IPS-NIHi7 (cell line): ENCODE data around the gene DPEP3.
A peak's percentile ranks its signal among the peaks of the same experiment; 100 is the strongest.
"Not testable (repeated sequence)": the region's sequence is repeated elsewhere in the genome, so short reads cannot be mapped to it uniquely, and the experiment has no call there.

Source experiments
- DNase-seq: peaks from one replicate; pipeline ENCODE4 v3.0.0; 2012; ENCODE audit warnings: mixed read lengths; ENCODE audit errors: extremely low spot score

The DPEP3 gene

DNA sequence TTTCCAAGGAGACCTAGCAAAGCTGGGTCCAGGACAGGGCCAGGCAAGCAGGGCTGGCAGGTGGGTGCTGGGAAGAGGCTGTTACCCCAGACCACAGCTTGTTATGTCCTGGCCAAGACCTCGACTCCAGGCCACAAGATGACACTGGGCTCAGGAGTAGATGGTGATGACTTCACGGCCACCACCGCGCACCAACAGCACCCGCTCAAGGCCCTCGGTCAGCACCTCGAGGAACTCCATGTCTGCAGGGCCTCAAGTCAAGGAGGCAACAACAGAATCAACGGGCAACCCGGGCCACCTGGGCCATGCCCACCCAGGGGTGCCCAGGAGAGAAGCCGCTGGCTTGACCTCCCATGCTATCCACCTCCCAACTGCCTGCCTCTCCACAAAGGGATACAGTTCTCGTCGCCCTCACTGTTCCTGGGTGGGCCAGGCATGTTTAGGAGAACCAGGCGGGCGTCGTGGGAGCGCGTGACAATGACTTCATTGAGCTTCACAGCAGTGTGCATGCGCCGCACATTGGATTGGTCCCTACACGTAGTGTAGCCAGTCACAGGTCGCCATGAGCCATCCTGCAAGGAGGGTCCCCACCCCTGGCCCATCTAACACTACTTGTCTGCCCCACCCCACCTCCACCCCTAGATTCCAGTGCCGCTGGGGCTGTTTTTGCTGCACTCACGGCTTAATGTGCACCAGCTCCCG lies 35.5 kb downstream of the DPEP3 start:
- no peak for DNase-seq

GRCh38 chr16:67943619-67944504 lies 36.4 kb downstream of the DPEP3 start, which contains the start of gene LCAT:
Gene LCAT (minus strand): TSS chr16:67944120. CDS start chr16:67944101, 19 bp downstream.
- DNase-seq: no peak

GRCh38 chr16:67943256-67943618 lies 37.1 kb downstream of the DPEP3 start:
- DNase-seq: no peak

DNA sequence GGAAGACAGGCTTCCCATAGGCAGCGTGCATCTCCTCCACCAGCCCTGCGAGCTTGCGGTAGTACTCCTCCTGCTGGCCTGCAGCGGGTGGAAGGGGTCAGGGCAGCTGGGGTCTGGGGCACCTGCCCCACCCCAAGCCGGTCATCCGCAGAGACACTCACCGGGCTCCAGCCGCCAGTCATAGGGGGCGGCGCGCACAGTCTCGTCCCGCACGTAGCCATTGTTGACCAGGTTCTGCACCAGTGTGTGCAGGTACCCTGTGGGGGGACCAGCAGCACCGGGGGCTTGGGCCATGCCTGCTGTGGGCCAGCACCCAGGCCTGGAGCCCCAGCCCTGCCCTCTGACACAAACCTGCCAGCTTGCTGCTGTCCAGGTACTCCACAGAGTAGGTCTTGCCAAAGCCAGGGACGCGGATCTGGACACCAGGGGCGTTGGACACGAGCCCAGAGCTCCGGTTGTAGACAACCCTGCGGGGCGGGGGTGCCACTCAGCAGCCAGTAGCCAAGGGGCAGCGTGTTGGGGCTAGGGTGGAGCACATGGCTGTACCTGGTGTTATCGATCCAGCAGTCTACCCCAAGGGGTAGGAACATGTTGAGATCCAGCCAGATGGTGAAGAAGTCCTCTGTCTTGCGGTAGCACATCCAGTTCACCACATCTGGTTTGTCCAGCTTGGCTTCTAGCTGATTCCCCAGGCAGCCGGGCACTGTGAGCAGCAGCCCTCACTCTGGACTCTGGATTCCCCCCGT lies 37.6 kb downstream of the DPEP3 start:
- DNase-seq: no peak

DNA sequence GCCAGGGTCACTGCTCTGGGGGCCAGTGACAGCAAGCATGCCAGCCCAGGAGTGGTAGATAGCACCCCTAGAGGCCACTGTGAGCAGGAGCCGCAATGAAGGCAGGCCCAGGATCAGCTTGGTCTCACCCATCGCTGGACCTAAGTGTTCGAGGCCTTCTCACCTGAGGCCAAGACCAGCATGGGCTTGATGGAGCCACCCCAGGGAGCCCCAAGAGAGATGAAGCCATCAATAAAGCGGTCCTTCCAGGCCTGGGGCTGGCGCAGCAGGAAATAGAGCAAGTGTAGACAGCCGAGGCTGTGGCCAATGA lies 38.1 kb downstream of the DPEP3 start:
- peak; percentile 87 for DNase-seq

DNA sequence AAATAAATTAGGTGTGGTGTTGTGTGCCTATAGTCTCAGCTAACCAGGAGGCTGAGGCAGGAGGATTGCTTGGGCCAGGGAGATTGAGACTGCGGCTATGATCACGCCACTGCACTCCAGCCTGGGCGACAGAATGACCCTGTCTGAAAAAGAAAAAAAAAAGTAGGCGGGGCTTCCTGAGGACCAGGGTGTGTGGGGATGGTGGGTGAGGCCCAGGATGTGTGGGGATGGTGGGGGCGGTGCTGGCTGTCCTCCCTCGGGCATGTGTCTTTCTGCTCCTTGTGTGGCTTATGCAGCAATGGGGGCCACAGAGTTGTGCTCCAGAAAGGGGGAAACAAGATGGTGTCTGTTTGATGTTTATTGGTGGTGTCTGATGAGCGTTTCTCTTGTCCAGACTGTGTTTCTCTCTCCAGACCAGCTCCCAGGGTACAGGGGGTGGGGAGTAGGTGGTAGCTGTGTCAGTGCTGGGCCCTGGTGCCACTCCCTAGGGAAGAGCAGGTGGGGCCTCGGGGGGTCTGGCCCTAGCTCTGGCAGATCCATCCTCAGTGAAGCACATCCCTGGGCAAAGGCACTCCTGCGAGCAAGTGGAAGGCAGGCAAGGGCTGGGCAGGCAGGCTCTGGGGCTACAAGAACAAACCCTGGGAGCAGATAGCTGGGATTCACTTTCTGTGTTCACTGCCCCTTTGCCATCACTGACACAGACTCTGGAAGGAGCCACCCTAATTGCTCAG lies 38.7 kb downstream of the DPEP3 start:
- no peak for DNase-seq

- no peak for DNase-seq
Observed at GRCh38 chr16:67940446-67941089, 39.7 kb downstream of the DPEP3 start.

- DNase-seq: no peak
Observed at GRCh38 chr16:67939507-67940445, 40.5 kb downstream of the DPEP3 start.

GRCh38 chr16:67937713-67938112 lies 42.6 kb downstream of the DPEP3 start:
- DNase-seq: not testable (repeated sequence)

DNA sequence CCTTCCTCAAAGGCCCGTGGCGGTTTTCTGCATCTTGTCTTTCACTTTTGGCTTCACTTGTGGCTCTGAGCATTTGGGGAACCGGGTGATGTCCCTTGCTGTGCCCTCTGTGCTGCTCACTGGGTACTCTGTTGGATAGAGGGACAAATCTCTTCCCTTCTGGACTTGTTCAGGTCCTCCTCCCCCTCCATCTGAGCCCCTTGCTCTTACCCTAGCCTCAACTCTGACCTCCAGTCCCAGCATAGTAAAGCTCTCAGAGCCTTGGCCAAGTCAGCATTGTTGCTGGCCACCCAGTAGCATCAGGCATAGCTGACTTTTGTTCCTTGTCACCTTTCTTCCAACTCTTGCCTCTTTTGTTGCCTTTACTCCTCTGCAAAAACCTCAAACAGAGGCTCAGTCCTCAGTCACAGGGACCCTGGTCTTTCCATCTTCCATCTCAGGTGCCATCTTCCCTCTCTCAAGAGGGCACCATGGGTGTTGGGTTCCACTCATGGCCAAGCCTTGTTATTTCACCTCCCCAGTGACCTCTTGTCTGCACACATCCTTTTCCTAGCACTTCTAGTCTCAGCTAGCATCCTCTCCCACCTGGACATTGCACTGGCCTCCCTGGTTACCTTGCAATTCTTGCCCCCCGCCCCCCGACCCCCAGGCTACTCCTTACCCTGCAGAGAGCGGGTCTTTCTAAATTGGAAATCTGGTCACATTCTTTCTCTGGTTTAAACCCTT lies 43.3 kb downstream of the DPEP3 start:
- DNase-seq: no peak

GRCh38 chr16:67936124-67936879 lies 44.0 kb downstream of the DPEP3 start, which contains the start of gene PSMB10:
Gene PSMB10 (minus strand): TSS chr16:67936850. CDS start chr16:67936749, 101 bp downstream.
- no peak for DNase-seq

- peak; percentile 100 for DNase-seq
Observed at GRCh38 chr16:67935402-67936123, 44.7 kb downstream of the DPEP3 start.

- no peak for DNase-seq
Observed at GRCh38 chr16:67935101-67935401, 45.2 kb downstream of the DPEP3 start.

- DNase-seq: no peak
Observed at GRCh38 chr16:67934306-67935100, 45.8 kb downstream of the DPEP3 start.

DNA sequence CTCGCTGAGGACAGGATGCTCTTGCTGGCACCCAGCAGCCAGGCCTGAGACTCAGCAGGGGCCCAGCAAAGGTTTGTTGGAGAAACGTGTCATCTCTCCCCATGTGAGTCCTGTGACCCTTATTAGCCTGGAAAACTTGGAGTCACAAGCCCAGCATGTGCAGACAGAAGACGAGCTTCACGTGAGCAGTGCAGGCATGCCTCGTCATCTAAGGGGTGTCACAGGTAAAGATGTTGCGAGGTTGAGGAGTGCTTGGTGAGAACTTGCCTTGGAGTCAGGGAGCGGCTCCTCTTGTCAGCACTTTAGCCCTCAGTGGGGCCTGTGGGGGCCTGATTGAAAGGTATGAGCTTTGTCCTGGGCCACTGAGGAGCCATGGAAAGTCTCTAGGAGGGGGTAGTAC lies 46.5 kb downstream of the DPEP3 start:
- no peak for DNase-seq

DNA sequence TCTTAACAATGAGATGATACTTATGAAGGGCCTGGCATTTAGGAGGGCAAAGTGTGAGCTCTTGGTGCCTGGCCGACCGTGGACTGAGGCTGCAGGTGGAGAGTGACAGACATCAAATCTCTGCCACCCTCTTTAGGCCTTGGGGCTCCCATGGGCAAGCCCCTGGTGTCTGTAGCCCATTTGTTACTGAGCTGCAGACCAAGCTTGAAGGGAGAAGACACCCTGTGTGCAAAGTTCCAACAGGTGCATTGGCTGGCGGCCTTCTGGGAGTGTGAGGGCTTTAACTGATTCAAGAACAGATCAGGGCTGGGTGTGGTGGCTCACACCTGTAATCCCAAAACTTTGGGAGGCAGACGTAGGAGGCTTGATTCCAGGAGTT lies 47.8 kb downstream of the DPEP3 start:
- DNase-seq: no peak

- DNase-seq: no peak
Observed at GRCh38 chr16:67931712-67932461, 48.4 kb downstream of the DPEP3 start, which contains the start of gene CTRL. Gene CTRL (minus strand): TSS chr16:67931862. CDS start chr16:67931852, 10 bp downstream.
